Stimulated activated CD4-positive, alpha-beta T cell treated with anti-CD3 and anti-CD28 coated beads, Interleukin-4, amount 100 ng/mL, for 4 hours (primary cell): ENCODE data around the gene SEMA4F.

Experiments
- DNase-seq, 2 experiments: peaks; one replicate each; pipeline ENCODE4 v3.0.0-alpha.2; 2020

SEMA4F gene

DNA sequence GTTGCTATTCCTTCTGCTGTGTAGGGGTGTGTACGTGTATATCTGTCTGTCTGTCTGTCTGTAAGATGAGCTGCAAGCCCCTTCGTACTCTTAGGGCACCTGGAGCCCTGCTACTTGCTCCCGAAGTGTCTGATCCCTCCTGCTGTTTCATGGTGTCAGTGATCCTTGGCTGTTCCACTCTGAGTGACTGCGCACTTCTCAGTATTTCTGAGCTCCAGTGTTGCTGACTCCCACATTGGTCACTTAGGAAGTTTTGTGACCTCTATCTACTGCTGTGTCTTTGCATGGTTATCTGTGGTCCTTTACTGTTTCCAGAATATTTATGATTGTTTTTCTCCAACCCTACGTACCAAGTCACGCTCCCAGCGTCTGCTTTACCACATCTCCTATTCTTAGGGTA, 16.2 kb downstream of the SEMA4F start:
- no peak for DNase-seq

- DNase-seq = no peak
Observed at GRCh38 chr2:74671479-74671878, 17.4 kb downstream of the SEMA4F start.

DNA sequence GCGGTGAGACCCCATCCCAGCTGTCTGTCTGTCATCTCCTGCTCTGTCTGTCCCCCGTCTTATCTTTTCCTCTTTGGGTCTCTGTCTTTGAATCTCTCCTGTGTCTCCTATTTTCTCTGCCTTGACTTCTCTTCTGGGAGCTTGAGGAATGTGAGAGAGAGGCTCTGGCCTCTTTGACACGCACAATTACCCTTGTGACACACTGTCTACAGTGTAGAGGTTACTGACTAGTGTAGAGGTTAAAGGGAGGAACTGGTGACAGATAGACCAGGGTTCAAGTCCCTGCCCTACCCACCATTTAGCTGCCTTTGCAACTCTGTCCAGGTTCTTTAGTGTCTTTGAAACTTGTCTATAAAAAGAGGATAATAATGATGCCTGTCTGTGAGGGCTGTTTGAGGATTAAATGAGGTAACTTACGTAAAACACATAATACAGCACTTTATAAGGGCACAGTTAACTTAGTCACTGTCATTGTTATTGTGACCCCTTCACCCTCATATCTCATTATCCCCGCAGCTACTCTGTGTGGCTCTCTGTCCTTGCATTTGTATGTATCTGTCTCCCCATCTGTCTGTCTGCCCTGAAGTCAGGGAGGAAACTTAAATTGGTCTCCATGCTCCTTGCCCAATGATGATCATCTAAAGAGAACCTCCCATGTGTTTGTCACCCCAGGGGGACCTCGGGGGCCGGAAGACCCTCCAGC, 19.9 kb downstream of the SEMA4F start:
- DNase-seq = no peak

- no peak for DNase-seq
Observed at GRCh38 chr2:74675090-74675489, 21.0 kb downstream of the SEMA4F start.

GRCh38 chr2:74676331-74676730, 22.3 kb downstream of the SEMA4F start:
- DNase-seq = no peak

DNA sequence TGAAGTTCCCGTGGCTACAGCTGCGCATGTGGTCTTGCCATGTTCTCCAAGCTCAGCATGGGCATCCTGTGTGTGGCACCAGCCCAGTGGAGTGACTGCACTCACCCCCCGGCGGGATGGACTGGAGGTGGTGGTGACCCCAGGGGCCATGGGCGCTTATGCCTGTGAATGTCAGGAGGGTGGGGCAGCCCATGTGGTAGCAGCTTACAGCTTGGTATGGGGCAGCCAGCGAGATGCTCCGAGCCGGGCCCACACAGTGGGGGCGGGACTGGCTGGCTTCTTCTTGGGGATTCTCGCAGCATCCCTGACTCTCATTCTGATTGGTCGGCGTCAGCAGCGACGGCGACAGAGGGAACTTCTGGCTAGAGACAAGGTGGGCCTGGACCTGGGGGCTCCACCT, 25.6 kb downstream of the SEMA4F start:
- DNase-seq = no peak

DNA sequence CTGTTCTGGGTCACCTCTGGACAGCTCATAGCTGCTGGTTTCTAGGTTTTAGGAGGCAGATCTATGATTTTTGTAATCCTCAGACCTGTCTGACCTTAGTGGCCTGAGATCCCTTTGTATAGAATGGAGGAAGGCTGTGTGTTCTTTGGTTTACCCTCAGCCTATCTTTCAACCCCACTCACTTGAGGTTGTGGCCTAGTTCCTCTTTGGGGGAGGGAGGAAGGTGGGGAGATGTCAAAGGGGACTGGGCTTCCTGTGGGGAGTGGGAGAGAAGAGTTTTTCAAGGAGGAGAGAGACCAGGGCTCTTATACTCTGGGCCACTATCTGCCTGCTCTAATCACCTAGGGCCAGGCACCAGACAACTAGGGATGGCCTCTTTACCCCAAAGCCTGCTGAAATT, 28.5 kb downstream of the SEMA4F start:
- DNase-seq = no peak

DNA sequence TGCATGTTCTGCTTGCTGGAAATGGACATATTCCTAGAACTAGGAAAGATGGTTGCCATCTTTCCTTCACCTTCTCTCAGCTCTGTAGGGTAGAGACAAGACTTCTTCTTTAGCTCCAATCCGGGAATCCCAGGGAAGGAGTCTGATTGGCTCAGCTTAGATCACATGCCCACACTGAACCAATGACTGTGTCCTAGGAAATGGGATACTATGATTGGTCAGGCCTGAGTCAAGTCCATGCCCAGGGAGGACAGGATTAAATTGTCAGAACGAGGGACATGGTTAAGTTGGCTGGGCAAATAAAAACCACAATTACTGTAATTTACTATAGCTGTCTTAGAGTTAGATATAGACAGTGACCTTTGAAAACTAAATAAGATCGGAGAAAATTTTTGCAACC, 31.4 kb downstream of the SEMA4F start:
- DNase-seq = no peak

DNA sequence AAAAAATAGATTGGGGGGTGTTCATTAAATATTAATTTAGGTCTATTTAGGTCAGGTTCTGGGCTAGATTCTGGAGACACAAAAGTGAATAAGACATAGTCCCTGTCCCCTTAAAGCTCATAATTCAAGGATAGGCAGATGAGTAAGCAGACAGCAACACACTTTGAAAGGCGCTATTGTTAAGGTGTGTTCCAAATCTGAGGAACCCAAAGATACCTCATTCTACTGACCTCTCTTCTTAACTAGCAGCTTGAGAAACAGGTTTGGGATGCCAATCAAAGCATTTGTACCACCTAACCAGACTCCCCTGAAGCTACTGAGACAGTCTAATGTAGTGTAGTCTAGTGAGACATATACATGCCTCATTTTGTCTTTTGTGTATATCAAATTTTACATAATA, 34.8 kb downstream of the SEMA4F start:
- DNase-seq = no peak

GRCh38 chr2:74689671-74690070, 35.6 kb downstream of the SEMA4F start:
- no peak for DNase-seq

GRCh38 chr2:74690571-74690970, 36.5 kb downstream of the SEMA4F start:
- DNase-seq = no peak

DNA sequence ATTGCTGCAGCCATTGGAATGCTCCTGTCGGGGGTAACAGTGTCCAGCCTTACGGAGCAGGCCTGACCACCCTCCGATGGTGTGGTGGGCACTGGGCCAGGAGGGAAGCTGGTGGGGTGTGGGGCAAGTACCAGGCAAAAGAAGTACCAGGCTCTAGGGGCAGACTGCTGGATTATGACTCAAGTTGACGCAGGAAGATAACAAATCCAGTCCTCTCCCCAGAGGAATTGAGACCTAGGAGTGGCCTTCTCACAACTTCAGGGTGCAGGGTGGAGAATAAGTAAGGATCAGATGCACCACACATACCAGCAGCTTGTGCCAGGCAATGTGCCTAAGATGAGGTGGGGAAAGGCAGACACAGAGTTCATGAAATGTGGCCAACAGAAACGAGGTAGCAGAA, 37.9 kb downstream of the SEMA4F start:
- DNase-seq = no peak

- no peak for DNase-seq
Observed at GRCh38 chr2:74693213-74693612, 39.2 kb downstream of the SEMA4F start.

GRCh38 chr2:74693668-74694067, 39.6 kb downstream of the SEMA4F start:
- DNase-seq = no peak

DNA sequence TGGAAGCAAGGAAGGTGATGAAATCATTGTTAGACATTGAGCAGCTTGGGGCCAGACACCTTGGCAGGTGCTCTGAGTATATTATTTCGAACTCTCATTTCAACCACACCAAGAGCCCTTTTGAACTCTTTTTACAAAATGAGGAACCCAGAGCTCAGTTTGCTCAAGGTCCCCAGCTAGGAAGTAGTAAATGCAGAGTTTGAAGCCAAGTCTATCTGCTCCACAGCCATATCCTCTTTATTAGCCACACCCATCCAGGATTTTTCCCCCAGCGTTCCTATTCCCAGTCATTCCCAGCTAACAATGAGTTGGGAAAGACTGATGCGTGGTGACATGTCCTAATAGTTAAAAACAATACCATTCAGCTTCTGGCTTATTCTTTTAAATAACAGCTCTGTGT, 40.2 kb downstream of the SEMA4F start:
- no peak for DNase-seq

DNA sequence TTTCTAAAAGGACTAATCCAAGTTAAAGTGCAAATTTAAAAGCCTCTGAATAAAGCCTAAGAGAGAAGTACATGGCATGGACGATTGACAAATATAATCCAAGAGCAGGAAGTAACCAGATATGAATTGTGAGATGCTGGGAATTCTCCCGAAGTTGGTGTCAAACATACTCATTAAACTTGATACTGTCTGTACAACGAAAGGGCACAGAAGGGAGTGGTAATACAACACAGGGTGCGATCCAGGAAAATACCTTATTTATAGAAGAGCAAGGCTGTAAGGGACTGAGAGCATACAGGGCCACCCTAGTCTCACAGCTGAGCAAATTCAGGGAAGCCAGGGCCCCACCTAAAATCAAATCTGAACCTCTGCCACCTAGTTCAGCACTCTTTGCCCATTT, 41.6 kb downstream of the SEMA4F start:
- DNase-seq = no peak

DNA sequence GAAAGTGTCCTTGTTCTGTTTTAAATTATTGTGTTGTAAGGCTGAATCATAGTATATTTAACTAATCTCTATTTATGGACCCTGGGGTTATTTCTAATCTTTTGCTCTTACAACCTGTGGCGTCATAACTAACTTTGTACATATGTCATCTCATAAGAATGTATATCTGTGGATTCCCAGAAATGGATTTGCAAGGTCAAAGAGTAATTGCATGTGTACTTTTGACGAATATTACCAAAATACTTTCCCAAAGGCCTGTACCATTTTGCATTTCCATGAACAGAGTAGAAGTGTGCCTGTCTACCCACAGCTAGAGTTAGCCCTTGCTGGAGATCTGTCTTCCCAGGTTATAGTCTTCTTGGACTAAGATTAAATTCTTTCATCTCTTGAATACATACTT, 42.8 kb downstream of the SEMA4F start:
- DNase-seq = no peak

DNA sequence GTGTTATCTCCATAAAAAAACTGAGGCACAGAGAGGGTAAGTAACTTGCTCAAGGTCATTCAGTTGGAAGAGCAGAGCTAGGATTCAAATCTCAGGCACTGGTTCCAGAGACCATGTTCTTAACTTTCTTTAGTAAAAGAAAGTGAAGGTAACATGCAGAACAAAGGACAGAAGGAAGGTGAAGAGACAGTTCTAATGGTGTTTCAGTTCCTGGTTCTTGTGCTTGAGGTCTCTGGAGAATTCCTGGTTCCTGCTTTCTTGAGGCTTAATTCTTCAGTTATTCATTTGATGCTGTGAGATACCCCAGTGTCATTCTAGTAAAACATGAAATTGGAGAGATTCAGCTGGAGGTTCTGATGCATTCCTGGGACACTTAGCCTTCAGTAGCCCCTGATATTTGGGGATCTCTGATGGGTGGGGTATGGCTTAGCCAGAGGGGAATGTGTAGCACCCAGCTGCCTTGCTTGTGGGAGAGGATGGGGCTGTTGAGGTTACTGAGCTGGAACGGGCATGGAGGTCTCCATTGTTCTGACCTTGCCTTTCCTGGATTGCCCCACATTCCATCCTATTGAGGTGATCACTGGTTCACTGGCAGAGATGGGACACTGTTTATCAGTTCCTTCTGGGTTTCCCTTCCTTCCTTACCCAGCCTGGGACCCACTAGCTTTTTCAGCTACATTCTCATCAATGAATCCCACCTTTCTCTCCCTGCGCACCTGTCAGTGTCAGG, 46.8 kb downstream of the SEMA4F start:
- no peak for DNase-seq

DNA sequence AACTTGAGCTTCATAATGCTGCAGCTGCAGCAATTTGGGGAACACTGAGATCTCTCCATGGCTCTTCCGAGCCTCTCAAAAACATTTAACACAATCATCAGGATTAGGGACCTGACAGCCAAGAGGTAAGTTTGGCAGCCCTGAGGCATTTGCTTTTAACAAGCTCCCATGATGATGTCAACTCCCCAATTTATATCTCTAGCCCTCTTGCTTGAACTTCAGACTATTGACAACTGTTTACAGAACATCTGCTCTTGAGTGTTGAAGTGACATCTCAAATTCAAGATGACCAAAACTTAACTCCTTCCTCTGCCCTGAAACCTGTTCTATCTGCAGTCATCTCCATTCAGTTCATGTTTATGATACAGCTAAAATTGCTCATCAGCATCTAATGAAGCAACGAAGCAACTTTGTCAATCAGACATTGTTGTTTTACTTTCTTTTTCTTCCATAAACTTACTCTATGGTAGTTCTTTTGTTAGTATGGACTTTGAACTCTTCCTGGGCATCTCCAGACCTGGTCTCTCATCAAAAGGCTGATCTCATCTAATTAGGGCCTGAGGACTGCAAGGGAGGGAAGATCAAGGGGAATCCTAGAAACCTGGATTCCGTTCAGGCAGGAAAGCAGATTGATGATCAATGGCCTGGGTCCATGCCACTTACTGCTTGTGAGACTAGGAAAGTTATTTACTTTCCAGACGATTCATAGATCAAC, 48.1 kb downstream of the SEMA4F start:
- DNase-seq = no peak

DNA sequence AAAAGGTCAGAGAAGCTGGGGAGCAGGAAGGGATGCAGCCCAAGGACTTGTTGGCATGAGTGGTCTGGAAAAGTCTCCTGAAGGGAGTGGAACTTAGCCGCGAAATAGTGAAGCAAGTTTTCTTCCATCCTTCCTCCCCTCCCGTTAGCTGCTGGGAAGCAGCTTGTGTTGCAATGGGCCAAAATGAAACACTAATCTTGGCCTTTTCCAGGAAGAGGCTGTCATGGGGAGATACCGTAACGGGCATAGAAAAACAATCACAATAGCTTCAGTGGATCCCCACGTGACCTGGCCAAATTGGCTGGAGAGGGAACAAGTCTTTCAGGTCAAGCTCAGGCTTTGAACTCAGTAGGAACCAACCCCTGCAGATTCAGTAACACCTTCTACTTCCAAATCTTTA, 49.3 kb downstream of the SEMA4F start:
- DNase-seq = no peak

DNA sequence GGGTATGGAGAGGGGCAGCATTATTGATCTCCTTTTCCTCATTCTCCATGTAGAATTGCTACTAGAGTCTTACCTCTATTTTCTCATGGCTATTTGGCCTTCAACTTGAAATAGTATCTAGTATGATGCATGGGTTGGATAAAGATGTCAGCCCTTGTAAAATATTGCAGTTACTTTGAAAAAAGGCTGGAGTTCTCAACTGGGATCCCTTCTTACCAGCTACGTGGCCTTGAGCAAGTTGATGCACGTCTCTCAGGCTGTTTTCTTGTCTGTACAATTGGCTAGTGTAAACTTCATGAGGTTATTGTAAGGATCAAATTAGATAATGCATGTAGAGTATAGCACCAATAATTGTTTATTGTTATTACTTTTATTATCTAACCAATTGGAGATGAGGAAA, 50.2 kb downstream of the SEMA4F start:
- no peak for DNase-seq

GRCh38 chr2:74706741-74707140, 52.7 kb downstream of the SEMA4F start:
- no peak for DNase-seq

DNA sequence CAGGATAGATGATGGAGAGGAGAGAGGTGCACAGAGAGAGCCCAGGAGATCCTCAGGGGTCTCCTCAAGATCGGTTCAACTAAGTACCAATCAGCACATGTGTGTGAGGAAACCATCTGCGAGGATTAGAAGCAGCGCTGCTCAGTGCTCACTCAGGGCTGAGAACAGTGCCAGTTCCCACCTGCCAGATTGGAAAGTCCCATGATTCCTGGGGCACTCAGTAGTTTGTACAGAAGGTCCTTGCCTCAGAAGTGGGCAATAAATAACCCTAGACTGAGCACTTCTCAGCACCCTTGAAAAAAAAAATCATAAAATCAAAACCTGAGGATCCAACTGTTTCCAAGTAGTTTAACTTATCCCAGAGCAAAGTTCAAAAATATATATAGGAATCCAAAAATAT, 53.8 kb downstream of the SEMA4F start:
- DNase-seq = no peak

- no peak for DNase-seq
Observed at GRCh38 chr2:74708296-74708695, 54.2 kb downstream of the SEMA4F start.
